Hepatocyte (in vitro differentiated cells): ENCODE results near the gene DCPS. TPM values are rescaled to one million over a fixed set of nuclear protein-coding genes. Genes with fewer than 3 reads are reported as not detected.

ENCODE experiments used
- DNase-seq: peaks from one replicate; pipeline ENCODE4 v3.0.0-alpha.2; 2016; ENCODE audit warnings: low spot score
- H2AFZ ChIP-seq: fragments of 200-600 bp; sonication (generic); 2 replicates; pipeline ENCODE4 v1.6.0; 2016; ENCODE audit warnings: antibody characterized with exemption, mild to moderate bottlenecking
- H3K27ac ChIP-seq: fragments of 200-600 bp; sonication (generic); 2 replicates; pipeline ENCODE4 v1.5.1; 2016; ENCODE audit warnings: mild to moderate bottlenecking
- H3K27me3 ChIP-seq: fragments of 200-600 bp; sonication (generic); 2 replicates; pipeline ENCODE4 v1.6.1; 2016
- H3K36me3 ChIP-seq: fragments of 200-600 bp; sonication (generic); replicated peaks from 2 replicates; pipeline ENCODE4 v1.5.1; 2016; ENCODE audit warnings: low read depth; ENCODE audit not compliant: insufficient read depth
- H3K4me1 ChIP-seq: fragments of 200-600 bp; sonication (generic); 2 replicates; pipeline ENCODE4 v1.5.1; 2016; ENCODE audit warnings: mild to moderate bottlenecking, moderate library complexity; ENCODE audit not compliant: insufficient read depth
- H3K4me2 ChIP-seq: fragments of 200-600 bp; sonication (generic); 2 replicates; pipeline ENCODE4 v1.6.0; 2016
- H3K4me3 ChIP-seq: fragments of 200-600 bp; sonication (generic); 2 replicates; pipeline ENCODE4 v1.5.1; 2016; ENCODE audit warnings: mild to moderate bottlenecking
- H3K79me2 ChIP-seq: fragments of 200-600 bp; sonication (generic); 2 replicates; pipeline ENCODE4 v1.6.0; 2017; ENCODE audit warnings: mild to moderate bottlenecking
- H3K9me2 ChIP-seq: fragments of 200-600 bp; sonication (generic); replicated peaks from 2 replicates; pipeline ENCODE4 v1.6.0; 2017; ENCODE audit warnings: mild to moderate bottlenecking; ENCODE audit not compliant: insufficient read depth
- H3K9me3 ChIP-seq: fragments of 200-600 bp; sonication (generic); 2 replicates; pipeline ENCODE4 v1.5.1; 2016; ENCODE audit warnings: low read depth, mild to moderate bottlenecking
- H4K20me1 ChIP-seq: fragments of 200-600 bp; sonication (generic); 2 replicates; pipeline ENCODE4 v1.6.0; 2016; ENCODE audit warnings: mild to moderate bottlenecking; ENCODE audit not compliant: insufficient read depth, poor library complexity, severe bottlenecking
- CTCF ChIP-seq: fragments of 200-600 bp; sonication (generic); IDR thresholded peaks from 2 replicates; pipeline ENCODE4 v1.5.1; 2016; ENCODE audit warnings: antibody characterized with exemption, mild to moderate bottlenecking; ENCODE audit not compliant: poor library complexity
- EZH2 ChIP-seq: fragments of 200-600 bp; sonication (generic); IDR thresholded peaks from 2 replicates; pipeline ENCODE4 v1.6.1; 2016; ENCODE audit warnings: antibody characterized with exemption, mild to moderate bottlenecking, borderline replicate concordance
- EZH2phosphoT487 ChIP-seq: fragments of 200-600 bp; sonication (generic); IDR thresholded peaks from one replicate; pipeline ENCODE4 v1.6.1; 2018; ENCODE audit warnings: antibody characterized with exemption, mild to moderate bottlenecking, low read depth, moderate library complexity; ENCODE audit not compliant: unreplicated experiment, severe bottlenecking
- WGBS: methylation state at CpG from one replicate; pipeline ENCODE4 v1.1.6; 2016; ENCODE audit warnings: low lambda C conversion rate; ENCODE audit errors: missing lambda C conversion rate; 5-methylcytosine and 5-hydroxymethylcytosine counted together
- polyA plus RNA-seq: library from polyadenylated mRNA; unstranded; fragments of >200 nt; fragmentation: Nextera tagmentation; extraction: Ambion mirVana; gene quantifications from 2 replicates; pipeline ENCODE4 v1.2.1, GENCODE V29; 2016
- total RNA-seq: library from RNA; depleted of rRNA; stranded (reverse); fragments of >200 nt; gene quantifications from 2 replicates; pipeline ENCODE4 v1.2.3, GENCODE V29; 2014

The DCPS gene
- total and polyA plus RNA-seq, 2 experiments from 2014 or later: 6.5 to 16.8 TPM

- H2AFZ ChIP-seq: peak overlapping the region; percentile 90
- H3K9me2 ChIP-seq: no peaks in the 10 kb centered on the region
- no peaks in the 10 kb centered on the region for H3K36me3 ChIP-seq
- H4K20me1 ChIP-seq: no peaks in the 10 kb centered on the region
- no peaks in the 10 kb centered on the region for H3K9me3 ChIP-seq
- no peaks in the 10 kb centered on the region for H3K27me3 ChIP-seq
- peak overlapping the region; percentile 84 for H3K4me3 ChIP-seq
- H3K27ac ChIP-seq: peak overlapping the region; percentile 79
- no peak for TF ChIP-seq CTCF
- TF ChIP-seq EZH2: no peak
- no peak for TF ChIP-seq EZH2phosphoT487
- peaks cover 54% of the 10 kb centered on the region for H3K4me1 ChIP-seq
- H3K4me2 ChIP-seq: peak overlapping the region; percentile 94
- 30% methylated on average over 15 of the region's 15 CpGs for WGBS
- no peak for DNase-seq
- peaks cover 71% of the 10 kb centered on the region for H3K79me2 ChIP-seq
Observed at GRCh38 chr11:126354631-126355323, 50.9 kb downstream of the DCPS start.

- peak within 1 kb of the TSS; percentile 84 for H3K4me3 ChIP-seq
- peaks cover 54% of the 10 kb centered on the region for H3K4me1 ChIP-seq
- no peaks in the 10 kb centered on the region for H3K27me3 ChIP-seq
- no peaks in the 10 kb centered on the region for H4K20me1 ChIP-seq
- WGBS: under 1% methylated on average over 38 of the region's 71 CpGs
- H2AFZ ChIP-seq: peak within 1 kb of the TSS; percentile 90
- DNase-seq: peak; percentile 88
- no peaks in the 10 kb centered on the region for H3K9me3 ChIP-seq
- H3K27ac ChIP-seq: peak within 1 kb of the TSS; percentile 79
- no peaks in the 10 kb centered on the region for H3K36me3 ChIP-seq
- H3K79me2 ChIP-seq: peaks cover 75% of the 10 kb centered on the region
- no peaks in the 10 kb centered on the region for H3K9me2 ChIP-seq
- peak within 1 kb of the TSS; percentile 94 for H3K4me2 ChIP-seq
- TF ChIP-seq CTCF (no peak), EZH2 (no peak), EZH2phosphoT487 (no peak)
Observed at GRCh38 chr11:126355324-126355925, 51.6 kb downstream of the DCPS start, which contains the start of gene ST3GAL4. TSS of gene ST3GAL4 (plus strand) at chr11:126355686. CDS start at chr11:126406156, 50,470 bp downstream.

- no peak overlapping the region for H2AFZ ChIP-seq
- H4K20me1 ChIP-seq: no peaks in the 10 kb centered on the region
- peaks cover 77% of the 10 kb centered on the region for H3K79me2 ChIP-seq
- H3K9me2 ChIP-seq: no peaks in the 10 kb centered on the region
- no peaks in the 10 kb centered on the region for H3K36me3 ChIP-seq
- no peaks in the 10 kb centered on the region for H3K9me3 ChIP-seq
- 27% methylated on average over 28 of the region's 46 CpGs for WGBS
- peak overlapping the region; percentile 58 for H3K4me3 ChIP-seq
- H3K27me3 ChIP-seq: no peaks in the 10 kb centered on the region
- no peak for TF ChIP-seq EZH2
- no peak for TF ChIP-seq CTCF
- H3K4me1 ChIP-seq: peaks cover 54% of the 10 kb centered on the region
- H3K4me2 ChIP-seq: peak overlapping the region; percentile 94
- H3K27ac ChIP-seq: peak overlapping the region; percentile 50
- no peak for DNase-seq
Observed at GRCh38 chr11:126355926-126356897, 52.4 kb downstream of the DCPS start.
